DND-41 (cell line): ENCODE measurements around the gene MARCHF9.

ENCODE experiments used
- ATAC-seq: fragments of 200-7000 bp; cut with Tn5 transposase; 3 replicates; pipeline ENCODE4 v1.9.1; 2021; ENCODE audit warnings: low read depth; ENCODE audit not compliant: insufficient read depth
- DNase-seq: peaks from one replicate; pipeline ENCODE4 v3.0.0-alpha.2; 2020
- H2AFZ ChIP-seq: 2 replicates; pipeline ENCODE4 v1.6.0; 2012; ENCODE audit warnings: low read depth, low read length
- H3K27ac ChIP-seq: 2 replicates; pipeline ENCODE4 v1.5.1; 2012; ENCODE audit warnings: low read length, inconsistent platforms
- H3K27me3 ChIP-seq: fragments of 200-600 bp; sonication (generic); 2 replicates; pipeline ENCODE4 v1.6.0; 2012; ENCODE audit warnings: low read length, mild to moderate bottlenecking, inconsistent platforms; ENCODE audit not compliant: insufficient read depth, poor library complexity
- H3K36me3 ChIP-seq: 2 replicates; pipeline ENCODE4 v1.5.1; 2012; ENCODE audit warnings: low read length, inconsistent platforms; ENCODE audit not compliant: insufficient read depth
- H3K4me1 ChIP-seq: 2 replicates; pipeline ENCODE4 v1.5.1; 2012; ENCODE audit warnings: mild to moderate bottlenecking, low read length; ENCODE audit not compliant: insufficient read depth
- H3K4me2 ChIP-seq: 2 replicates; pipeline ENCODE4 v1.6.0; 2012; ENCODE audit warnings: mild to moderate bottlenecking, moderate library complexity, low read length, inconsistent platforms; ENCODE audit not compliant: insufficient read depth
- H3K4me3 ChIP-seq, 2 experiments: fragments of 200-600 bp in 1 of 2; shearing (Covaris generic) in 1 of 2; 2 replicates each; pipeline ENCODE4 v1.5.1; 2012 to 2016; ENCODE audit warnings: inconsistent platforms in 2 of 2, low read length in 2 of 2, mild to moderate bottlenecking in 2 of 2, low read depth in 1 of 2, moderate library complexity in 1 of 2
- H3K79me2 ChIP-seq: 2 replicates; pipeline ENCODE4 v1.6.0; 2012; ENCODE audit warnings: low read length, inconsistent platforms; ENCODE audit not compliant: insufficient read depth
- H3K9ac ChIP-seq: 2 replicates; pipeline ENCODE4 v1.6.0; 2012; ENCODE audit warnings: low read depth, mild to moderate bottlenecking, inconsistent platforms, low read length, moderate library complexity
- H3K9me3 ChIP-seq: 2 replicates; pipeline ENCODE4 v1.5.1; 2012; ENCODE audit warnings: low read length, moderate library complexity, mild to moderate bottlenecking, inconsistent platforms; ENCODE audit not compliant: insufficient read depth, severe bottlenecking
- H4K20me1 ChIP-seq: 2 replicates; pipeline ENCODE4 v1.6.0; 2012; ENCODE audit warnings: low read length; ENCODE audit not compliant: insufficient read depth
- EZH2 ChIP-seq: IDR thresholded peaks from 3 replicates; pipeline ENCODE4 v1.6.1; 2012; ENCODE audit warnings: borderline replicate concordance, low read depth, mild to moderate bottlenecking, moderate library complexity, low read length, inconsistent platforms; ENCODE audit not compliant: severe bottlenecking
- TF ChIP-seq, protein P1 (sequence below): IDR thresholded peaks from 2 replicates; pipeline ENCODE4 v1.5.1; 2012; ENCODE audit warnings: borderline replicate concordance, low read length, moderate library complexity, mild to moderate bottlenecking; ENCODE audit not compliant: poor library complexity, severe bottlenecking; ENCODE audit errors: extremely low read depth

Gene MARCHF9

GRCh38 chr12:57757771-57758170 is 2.9 kb downstream of the MARCHF9 start:
- Histone ChIP-seq H3K79me2 (peaks cover 16% of the 10 kb centered on the region), H3K9me3 (no peaks in the 10 kb centered on the region), H3K36me3 (peaks cover 38% of the 10 kb centered on the region), H3K4me3 (no peak overlapping the region), H4K20me1 (peaks cover 40% of the 10 kb centered on the region), H3K4me2 (no peak overlapping the region), H3K27me3 (no peaks in the 10 kb centered on the region), H3K9ac (no peak overlapping the region), H2AFZ (no peak overlapping the region), H3K4me1 (peaks cover 30% of the 10 kb centered on the region), H3K27ac (no peak overlapping the region)
- DNase-seq (no peak), ATAC-seq (no peak)
- TF ChIP-seq EZH2 = no peak
- TF ChIP-seq, protein P1, sequence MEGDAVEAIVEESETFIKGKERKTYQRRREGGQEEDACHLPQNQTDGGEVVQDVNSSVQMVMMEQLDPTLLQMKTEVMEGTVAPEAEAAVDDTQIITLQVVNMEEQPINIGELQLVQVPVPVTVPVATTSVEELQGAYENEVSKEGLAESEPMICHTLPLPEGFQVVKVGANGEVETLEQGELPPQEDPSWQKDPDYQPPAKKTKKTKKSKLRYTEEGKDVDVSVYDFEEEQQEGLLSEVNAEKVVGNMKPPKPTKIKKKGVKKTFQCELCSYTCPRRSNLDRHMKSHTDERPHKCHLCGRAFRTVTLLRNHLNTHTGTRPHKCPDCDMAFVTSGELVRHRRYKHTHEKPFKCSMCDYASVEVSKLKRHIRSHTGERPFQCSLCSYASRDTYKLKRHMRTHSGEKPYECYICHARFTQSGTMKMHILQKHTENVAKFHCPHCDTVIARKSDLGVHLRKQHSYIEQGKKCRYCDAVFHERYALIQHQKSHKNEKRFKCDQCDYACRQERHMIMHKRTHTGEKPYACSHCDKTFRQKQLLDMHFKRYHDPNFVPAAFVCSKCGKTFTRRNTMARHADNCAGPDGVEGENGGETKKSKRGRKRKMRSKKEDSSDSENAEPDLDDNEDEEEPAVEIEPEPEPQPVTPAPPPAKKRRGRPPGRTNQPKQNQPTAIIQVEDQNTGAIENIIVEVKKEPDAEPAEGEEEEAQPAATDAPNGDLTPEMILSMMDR = no peak

DNA sequence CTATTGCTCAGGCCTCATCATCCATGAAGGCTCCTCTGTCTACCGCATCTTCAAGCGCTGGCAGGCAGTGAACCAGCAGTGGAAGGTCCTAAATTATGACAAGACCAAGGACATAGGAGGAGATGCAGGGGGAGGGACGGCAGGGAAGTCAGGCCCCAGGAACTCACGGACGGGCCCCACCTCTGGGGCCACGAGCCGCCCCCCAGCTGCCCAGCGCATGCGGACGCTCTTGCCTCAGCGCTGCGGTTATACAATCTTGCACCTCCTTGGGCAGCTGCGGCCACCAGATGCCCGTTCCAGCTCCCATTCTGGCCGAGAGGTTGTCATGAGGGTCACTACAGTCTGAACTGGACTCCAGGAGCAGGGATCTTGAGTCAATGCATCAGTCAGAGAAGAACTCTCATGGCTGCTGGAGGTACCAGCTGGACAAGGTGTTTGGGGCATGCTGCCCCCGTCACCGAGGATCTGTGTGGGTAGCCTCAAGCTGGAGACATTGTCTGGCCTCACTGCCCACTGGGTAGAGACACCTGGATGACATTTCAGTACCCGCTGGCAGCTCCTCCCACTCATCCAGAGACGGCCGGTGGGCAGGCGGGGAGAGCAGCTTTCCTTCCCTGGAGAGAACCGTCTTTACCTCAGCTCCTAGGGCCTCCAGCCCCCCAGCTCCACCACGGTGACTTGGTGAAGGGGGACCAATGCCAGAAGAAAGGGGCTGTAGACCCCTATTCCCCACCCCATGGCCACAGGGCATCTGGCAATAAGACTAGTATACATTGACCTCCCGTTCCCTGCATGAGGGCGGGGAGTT is 3.9 kb downstream of the MARCHF9 start:
- peaks cover 40% of the 10 kb centered on the region for H4K20me1 ChIP-seq
- H3K4me3 ChIP-seq = no peak overlapping the region
- H3K4me1 ChIP-seq = peaks cover 24% of the 10 kb centered on the region
- peaks cover 15% of the 10 kb centered on the region for H3K79me2 ChIP-seq
- no peak for DNase-seq
- no peak overlapping the region for H3K4me2 ChIP-seq
- H3K9ac ChIP-seq = no peak overlapping the region
- H3K36me3 ChIP-seq = peaks cover 38% of the 10 kb centered on the region
- no peak overlapping the region for H3K27ac ChIP-seq
- no peaks in the 10 kb centered on the region for H3K9me3 ChIP-seq
- no peak for ATAC-seq
- TF ChIP-seq, protein P1 = no peak
- TF ChIP-seq EZH2 = no peak
- no peak overlapping the region for H2AFZ ChIP-seq
- no peaks in the 10 kb centered on the region for H3K27me3 ChIP-seq

GRCh38 chr12:57759360-57759980 is 4.6 kb downstream of the MARCHF9 start:
- no peaks in the 10 kb centered on the region for H3K27me3 ChIP-seq
- peak; percentile 37 for DNase-seq
- H3K27ac ChIP-seq = no peak overlapping the region

More at GRCh38 chr12:57759360-57759980, 4.6 kb downstream of the MARCHF9 start:
- H3K9ac ChIP-seq = no peak overlapping the region
- no peak overlapping the region for H3K4me3 ChIP-seq
- H3K79me2 ChIP-seq = peaks cover 15% of the 10 kb centered on the region
- no peak overlapping the region for H2AFZ ChIP-seq
- peaks cover 40% of the 10 kb centered on the region for H4K20me1 ChIP-seq
- H3K9me3 ChIP-seq = no peaks in the 10 kb centered on the region
- H3K4me2 ChIP-seq = no peak overlapping the region
- TF ChIP-seq, protein P1 = peak; percentile 58
- no peak for TF ChIP-seq EZH2
- no peak for ATAC-seq
- peaks cover 38% of the 10 kb centered on the region for H3K36me3 ChIP-seq
- H3K4me1 ChIP-seq = peaks cover 18% of the 10 kb centered on the region
